ENCODE measurements around the gene DDR1.
"Not testable (repeated sequence)": the region's sequence is repeated elsewhere in the genome, so short reads cannot be mapped to it uniquely, and the experiment has no call there.

DDR1 gene

DNA sequence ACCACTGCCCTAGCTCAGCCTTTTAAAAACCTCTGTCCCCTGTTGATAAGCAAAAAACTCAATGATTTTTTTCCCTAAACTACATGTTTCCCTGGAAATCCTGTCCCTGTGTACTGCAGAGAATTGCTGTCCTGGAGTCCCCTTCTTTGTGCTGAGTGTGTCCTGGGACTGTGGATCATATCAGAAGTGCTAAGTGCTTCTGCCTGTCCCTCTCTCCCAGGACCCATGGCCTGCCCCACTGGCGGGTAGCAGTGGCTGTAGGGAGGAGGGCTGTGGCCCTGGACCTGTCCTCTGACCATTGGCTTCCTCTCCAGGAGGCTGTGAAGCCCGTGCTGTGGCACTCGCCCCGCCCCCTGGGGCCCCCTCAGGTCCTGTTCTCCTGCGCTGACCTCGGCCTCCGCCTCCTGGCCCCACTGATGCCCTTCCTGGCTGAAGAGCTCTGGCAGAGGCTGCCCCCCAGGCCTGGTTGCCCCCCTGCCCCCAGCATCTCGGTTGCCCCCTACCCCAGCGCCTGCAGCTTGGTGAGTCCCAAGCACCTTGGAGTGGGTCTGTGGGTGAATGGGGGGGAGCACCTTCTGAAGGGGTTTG lies 39.8 kb downstream of the DDR1 start:
- H3K4me1 ChIP-seq (ENCODE audit: insufficient read depth, low read length) = peaks cover 13% of the 10 kb centered on the region; the same call in 1 of the 2 replicates
- H3K36me3 ChIP-seq (ENCODE audit: insufficient read depth, low read length) = peaks cover 13% of the 10 kb centered on the region
- H3K9ac ChIP-seq (ENCODE audit: low read depth, low read length); H3K9me3 ChIP-seq (ENCODE audit: control insufficient read depth, insufficient read depth, low read length): not testable (repeated sequence)

DNA sequence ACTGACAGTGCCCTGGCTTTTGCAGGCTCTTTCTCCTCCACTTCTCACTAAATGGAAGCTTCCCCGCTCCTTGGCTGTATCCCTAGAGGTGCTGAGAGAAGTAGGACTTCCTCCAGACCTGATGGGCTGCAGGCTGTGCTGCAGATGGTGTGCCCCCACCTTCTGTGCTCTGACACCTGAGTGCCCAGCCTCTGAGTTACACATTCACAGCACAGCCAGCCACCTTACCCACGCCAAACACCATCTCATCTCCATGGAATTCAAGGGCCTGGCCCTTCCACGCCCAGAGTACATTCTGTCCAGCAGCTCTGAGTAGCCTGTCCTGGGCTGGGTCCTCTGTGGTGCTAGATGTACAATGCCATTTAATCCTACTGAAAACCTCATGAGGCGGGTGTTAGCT lies 42.3 kb downstream of the DDR1 start:
- H3K4me1 ChIP-seq (ENCODE audit: insufficient read depth, low read length) = peaks cover 13% of the 10 kb centered on the region; the same call in 1 of the 2 replicates
- H3K36me3 ChIP-seq (ENCODE audit: insufficient read depth, low read length) = peaks cover 13% of the 10 kb centered on the region

DNA sequence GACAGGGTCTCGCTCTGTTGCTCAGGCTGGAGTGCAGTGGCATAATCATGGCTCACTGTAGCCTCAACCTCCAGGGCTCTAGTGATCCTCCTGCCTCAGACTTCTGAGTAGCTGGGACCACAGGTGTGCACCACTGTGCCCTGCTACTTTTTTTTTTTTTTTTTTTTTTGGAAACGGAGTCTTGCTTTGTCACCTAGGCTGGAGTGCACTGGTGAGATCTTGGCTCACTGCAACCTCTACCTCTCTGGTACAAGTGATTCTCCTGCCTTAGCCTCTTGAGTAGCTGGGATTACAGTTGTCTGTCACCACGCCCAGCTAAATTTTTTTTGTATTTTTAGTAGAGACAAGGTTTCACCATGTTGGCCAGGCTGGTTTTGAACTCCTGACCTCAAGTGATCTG lies 42.8 kb downstream of the DDR1 start:
- not testable (repeated sequence) for H3K9ac ChIP-seq (ENCODE audit: low read depth, low read length); H3K9me3 ChIP-seq (ENCODE audit: control insufficient read depth, insufficient read depth, low read length)
- Histone ChIP-seq H3K4me1 (ENCODE audit: insufficient read depth, low read length) (peaks cover 13% of the 10 kb centered on the region; the same call in 1 of the 2 replicates), H3K36me3 (ENCODE audit: insufficient read depth, low read length) (peaks cover 13% of the 10 kb centered on the region)

More for the DNA sequence above, 42.3 kb downstream of the DDR1 start:
- H3K9me3 ChIP-seq (ENCODE audit: control insufficient read depth, insufficient read depth, low read length) = peaks cover 8% of the 10 kb centered on the region
- H3K9ac ChIP-seq (ENCODE audit: low read depth, low read length) = no peak overlapping the region

DNA sequence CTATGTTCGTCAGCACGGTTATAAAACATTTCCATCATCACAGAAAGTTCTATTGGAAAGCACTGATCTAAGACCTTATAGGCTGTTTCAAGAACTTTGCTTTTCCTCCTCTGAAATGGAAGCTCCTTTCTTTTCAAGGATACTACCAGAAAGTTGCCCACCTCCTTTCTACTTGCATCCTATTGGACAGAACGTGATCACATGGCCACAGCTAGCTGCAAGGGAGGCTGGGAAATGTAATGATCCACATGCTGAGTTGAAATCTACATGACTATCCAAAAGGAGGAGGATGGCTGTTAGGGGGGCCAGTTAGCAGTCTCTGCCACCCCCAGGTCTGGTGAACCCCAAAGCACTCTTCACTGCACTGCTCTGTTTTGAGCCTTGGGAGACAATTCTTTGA lies 44.4 kb downstream of the DDR1 start:
- Histone ChIP-seq H3K4me1 (ENCODE audit: insufficient read depth, low read length) (peaks cover under 1% of the 10 kb centered on the region; the same call in 1 of the 2 replicates), H3K9ac (ENCODE audit: low read depth, low read length) (no peak overlapping the region), H3K36me3 (ENCODE audit: insufficient read depth, low read length) (peaks cover 7% of the 10 kb centered on the region), H3K9me3 (ENCODE audit: control insufficient read depth, insufficient read depth, low read length) (peaks cover 8% of the 10 kb centered on the region)

DNA sequence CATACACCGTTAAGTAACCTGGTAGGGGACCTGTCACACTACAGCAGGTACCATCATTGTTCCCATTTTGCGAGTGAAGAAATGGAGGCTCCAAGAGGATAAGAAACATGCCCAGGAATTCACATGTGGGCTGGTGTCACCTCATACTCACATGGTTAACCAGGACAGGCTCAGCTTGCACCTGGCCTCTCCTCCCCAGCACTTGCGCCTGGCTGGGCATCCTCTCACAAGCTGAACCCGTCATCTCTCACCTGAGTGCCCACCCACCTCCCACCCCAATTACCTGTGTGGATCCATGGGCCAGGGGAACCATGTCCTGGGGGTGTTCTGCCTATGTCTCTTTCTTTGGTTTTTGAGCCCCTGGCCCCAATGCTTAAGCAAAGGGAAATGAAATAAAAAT lies 46.2 kb downstream of the DDR1 start:
- peaks cover 8% of the 10 kb centered on the region for H3K9me3 ChIP-seq (ENCODE audit: control insufficient read depth, insufficient read depth, low read length)
- H3K36me3 ChIP-seq (ENCODE audit: insufficient read depth, low read length) = peaks cover 7% of the 10 kb centered on the region
- no peaks in the 10 kb centered on the region for H3K4me1 ChIP-seq (ENCODE audit: insufficient read depth, low read length)
- no peak overlapping the region for H3K9ac ChIP-seq (ENCODE audit: low read depth, low read length)

DNA sequence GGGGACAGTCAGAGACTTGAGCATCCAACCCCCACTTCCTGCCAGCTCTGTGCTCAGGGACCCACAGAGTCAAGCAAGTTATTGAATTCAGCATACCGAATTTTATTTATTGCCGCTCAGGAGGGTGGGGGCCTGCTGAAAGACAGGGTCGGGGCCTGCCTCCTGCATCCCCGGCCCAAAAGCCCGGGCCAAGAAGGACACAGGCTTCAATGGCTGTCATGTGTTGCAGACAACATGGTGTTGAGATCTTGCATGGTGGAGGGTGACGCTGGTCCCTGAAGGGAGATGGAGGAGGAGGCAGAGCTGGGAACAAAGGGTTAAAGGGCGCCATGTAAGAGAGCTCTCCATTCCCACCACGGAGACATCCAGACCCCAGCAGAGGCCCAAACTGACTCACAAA lies 47.0 kb downstream of the DDR1 start:
- Histone ChIP-seq H3K36me3 (ENCODE audit: insufficient read depth, low read length) (peaks cover 4% of the 10 kb centered on the region), H3K9me3 (ENCODE audit: control insufficient read depth, insufficient read depth, low read length) (peaks cover 8% of the 10 kb centered on the region), H3K4me1 (ENCODE audit: insufficient read depth, low read length) (no peaks in the 10 kb centered on the region), H3K9ac (ENCODE audit: low read depth, low read length) (no peak overlapping the region)

DNA sequence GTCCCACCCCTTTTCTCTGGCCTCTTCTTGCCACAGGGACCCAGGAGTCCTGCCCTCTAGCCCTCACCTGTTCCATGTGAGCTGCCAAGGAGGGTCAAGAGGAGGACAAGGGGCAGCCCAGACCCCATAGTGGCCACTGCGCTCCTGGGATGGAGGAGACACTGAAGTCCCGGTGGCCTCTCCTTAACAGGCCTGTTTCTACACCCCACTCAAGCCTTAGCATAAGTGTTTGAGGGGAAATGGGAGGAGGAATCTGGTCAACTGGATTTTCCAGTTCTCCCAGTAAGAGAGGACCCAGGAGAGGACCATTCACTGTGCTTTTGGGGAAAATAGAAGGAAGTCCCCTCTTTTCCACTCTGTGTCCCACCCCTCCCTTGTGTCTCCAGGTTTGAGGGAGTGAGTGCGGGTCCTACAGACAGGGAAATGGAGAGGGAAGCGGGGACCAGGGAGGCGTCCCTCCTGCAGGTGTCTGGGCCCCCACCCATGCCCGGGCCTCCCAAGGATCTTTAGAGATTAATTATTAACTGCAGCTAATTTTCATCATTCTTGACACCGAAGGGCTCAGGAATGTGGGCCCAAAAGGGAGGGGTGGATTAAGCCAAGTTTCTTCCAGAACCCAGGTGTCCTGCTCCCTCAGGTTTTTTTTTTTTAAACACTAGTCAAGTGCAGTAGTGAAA lies 47.8 kb downstream of the DDR1 start, which contains the start of gene SFTA2:
Gene SFTA2, minus strand, starts transcription at position 202 of the 677 bp plus-strand sequence. Its CDS starts 74 bp downstream, at position 128.
- Histone ChIP-seq H3K9ac (ENCODE audit: low read depth, low read length) (no peak within 1 kb of the TSS), H3K9me3 (ENCODE audit: control insufficient read depth, insufficient read depth, low read length) (peaks cover 8% of the 10 kb centered on the region), H3K36me3 (ENCODE audit: insufficient read depth, low read length) (no peaks in the 10 kb centered on the region), H3K4me1 (ENCODE audit: insufficient read depth, low read length) (peaks cover 5% of the 10 kb centered on the region; the same call in 1 of the 2 replicates)

DNA sequence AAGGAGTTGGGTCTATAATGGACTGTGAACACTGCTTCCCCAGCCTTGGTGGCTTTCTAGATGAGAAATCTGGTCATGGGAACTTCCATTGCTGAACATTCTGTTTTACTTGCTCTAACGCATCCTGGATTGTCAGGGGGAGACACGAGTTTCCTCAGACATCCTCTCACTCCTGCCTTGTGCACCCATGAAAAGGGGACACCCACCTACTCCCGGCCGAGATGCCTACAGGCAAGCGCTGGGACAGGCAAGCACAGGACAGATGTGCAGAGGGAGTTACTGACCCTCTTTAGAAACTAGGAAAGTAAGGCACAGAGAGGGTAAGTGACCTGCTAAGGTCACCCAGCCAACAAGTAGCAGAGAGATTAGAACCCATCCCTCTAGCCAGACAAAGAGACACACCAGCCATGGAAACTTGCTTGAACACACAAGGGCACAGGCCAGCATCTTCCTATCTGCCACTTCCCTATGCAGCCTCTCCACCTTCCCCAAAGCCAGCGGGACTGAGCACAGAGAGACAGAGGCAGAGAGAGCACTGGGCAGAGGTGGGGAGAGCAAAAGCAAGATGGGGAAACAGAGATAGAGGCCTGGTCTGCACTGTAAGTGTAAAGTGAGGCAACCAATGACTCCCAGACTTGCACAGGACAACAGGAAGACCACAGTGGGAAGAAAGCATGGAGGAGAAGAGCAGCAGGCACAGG lies 48.5 kb downstream of the DDR1 start:
- Histone ChIP-seq H3K9ac (ENCODE audit: low read depth, low read length) (no peak overlapping the region), H3K4me1 (ENCODE audit: insufficient read depth, low read length) (peaks cover 5% of the 10 kb centered on the region; the same call in 1 of the 2 replicates), H3K36me3 (ENCODE audit: insufficient read depth, low read length) (no peaks in the 10 kb centered on the region), H3K9me3 (ENCODE audit: control insufficient read depth, insufficient read depth, low read length) (peaks cover 8% of the 10 kb centered on the region)

DNA sequence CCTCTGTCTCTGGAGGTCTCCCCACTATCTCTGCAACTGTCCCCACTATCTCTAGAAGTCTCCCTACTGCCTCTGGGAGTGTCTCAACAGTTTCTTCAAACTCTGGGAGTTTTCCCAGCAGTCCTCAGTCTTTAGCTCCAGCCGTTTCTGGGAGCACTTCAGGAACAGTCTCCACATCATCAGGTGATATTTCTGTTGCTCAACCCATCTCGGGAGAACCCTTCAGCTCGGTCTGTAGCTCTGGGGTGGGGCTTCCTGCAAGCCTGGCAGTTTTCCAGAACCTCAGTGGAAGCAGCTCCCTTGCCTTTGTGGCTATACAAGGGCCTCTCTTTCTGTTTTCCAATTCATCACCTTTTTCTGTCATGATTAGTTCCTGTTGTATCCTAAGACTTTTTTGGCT lies 50.7 kb downstream of the DDR1 start:
- no peaks in the 10 kb centered on the region for H3K9me3 ChIP-seq (ENCODE audit: control insufficient read depth, insufficient read depth, low read length)

DNA sequence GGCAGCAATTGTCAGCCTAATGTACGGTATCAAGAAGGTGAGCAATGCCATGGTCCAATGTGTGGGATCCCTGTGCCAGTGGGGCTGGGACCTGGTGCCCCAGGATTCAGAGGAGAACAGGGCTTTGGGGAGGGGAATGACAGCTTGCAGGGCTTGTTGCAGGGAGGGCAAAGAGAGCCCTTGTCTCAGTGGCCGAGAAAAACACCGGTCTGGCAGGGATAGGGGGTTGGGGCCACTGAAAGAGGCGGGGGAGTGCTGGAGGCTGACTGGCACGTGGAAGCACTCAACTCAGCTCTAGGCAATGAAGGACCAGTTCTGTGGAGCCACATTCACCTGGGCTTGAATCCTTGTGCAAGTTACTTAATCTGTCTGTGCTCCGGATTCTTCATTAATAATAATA lies 52.9 kb downstream of the DDR1 start:
- Histone ChIP-seq H3K4me1 (ENCODE audit: insufficient read depth, low read length) (peaks cover 13% of the 10 kb centered on the region), H3K9ac (ENCODE audit: low read depth, low read length) (no peak overlapping the region), H3K36me3 (ENCODE audit: insufficient read depth, low read length) (no peaks in the 10 kb centered on the region), H3K9me3 (ENCODE audit: control insufficient read depth, insufficient read depth, low read length) (no peaks in the 10 kb centered on the region)

More for the DNA sequence above, 50.7 kb downstream of the DDR1 start:
- Histone ChIP-seq H3K36me3 (ENCODE audit: insufficient read depth, low read length) (no peaks in the 10 kb centered on the region), H3K9ac (ENCODE audit: low read depth, low read length) (no peak overlapping the region), H3K4me1 (ENCODE audit: insufficient read depth, low read length) (peaks cover 5% of the 10 kb centered on the region; the same call in 1 of the 2 replicates)

DNA sequence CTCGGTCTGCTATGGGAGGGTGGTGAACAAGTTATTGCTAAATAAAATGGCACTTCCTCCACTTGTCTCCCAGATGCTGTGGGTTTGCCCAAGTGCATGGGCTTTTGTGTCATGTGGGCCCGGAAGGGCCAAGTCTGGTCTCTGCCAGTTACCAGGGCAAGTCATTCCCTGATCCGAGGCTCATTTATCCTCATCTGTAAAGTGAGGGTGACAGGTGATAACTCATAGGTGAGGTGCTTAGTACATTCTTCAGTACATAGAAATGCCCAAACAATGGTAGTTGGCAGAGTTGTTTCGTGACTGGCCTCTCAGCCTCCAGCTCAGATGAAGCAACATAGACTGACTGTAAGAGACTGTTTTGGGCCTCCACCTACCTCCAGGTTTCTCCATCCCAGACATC lies 54.4 kb downstream of the DDR1 start:
- Histone ChIP-seq H3K4me1 (ENCODE audit: insufficient read depth, low read length) (peaks cover 19% of the 10 kb centered on the region), H3K9ac (ENCODE audit: low read depth, low read length) (no peak overlapping the region), H3K9me3 (ENCODE audit: control insufficient read depth, insufficient read depth, low read length) (no peaks in the 10 kb centered on the region), H3K36me3 (ENCODE audit: insufficient read depth, low read length) (no peaks in the 10 kb centered on the region)

DNA sequence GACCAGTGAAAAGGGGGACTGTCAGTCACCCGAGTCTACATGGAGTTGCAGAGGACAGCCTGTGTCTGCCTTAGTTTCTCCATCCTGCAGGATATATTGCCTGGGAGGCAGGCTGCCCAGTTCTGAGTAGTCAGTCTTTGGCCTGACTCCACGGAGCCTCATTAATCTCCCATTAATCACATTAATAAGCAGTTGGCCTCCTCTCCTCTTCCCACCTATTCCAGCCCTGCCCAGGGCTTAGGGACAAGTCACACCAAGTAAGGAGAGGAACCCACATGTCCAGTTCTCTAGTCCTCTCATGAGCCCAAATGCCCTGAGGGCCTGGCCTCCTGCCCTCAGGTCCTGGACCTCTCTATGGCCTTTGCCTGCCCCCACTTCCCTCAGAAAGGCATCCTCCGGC lies 55.2 kb downstream of the DDR1 start:
- H3K36me3 ChIP-seq (ENCODE audit: insufficient read depth, low read length) = no peaks in the 10 kb centered on the region
- peaks cover 19% of the 10 kb centered on the region for H3K4me1 ChIP-seq (ENCODE audit: insufficient read depth, low read length)
- H3K9me3 ChIP-seq (ENCODE audit: control insufficient read depth, insufficient read depth, low read length) = no peaks in the 10 kb centered on the region
- H3K9ac ChIP-seq (ENCODE audit: low read depth, low read length) = no peak overlapping the region

DNA sequence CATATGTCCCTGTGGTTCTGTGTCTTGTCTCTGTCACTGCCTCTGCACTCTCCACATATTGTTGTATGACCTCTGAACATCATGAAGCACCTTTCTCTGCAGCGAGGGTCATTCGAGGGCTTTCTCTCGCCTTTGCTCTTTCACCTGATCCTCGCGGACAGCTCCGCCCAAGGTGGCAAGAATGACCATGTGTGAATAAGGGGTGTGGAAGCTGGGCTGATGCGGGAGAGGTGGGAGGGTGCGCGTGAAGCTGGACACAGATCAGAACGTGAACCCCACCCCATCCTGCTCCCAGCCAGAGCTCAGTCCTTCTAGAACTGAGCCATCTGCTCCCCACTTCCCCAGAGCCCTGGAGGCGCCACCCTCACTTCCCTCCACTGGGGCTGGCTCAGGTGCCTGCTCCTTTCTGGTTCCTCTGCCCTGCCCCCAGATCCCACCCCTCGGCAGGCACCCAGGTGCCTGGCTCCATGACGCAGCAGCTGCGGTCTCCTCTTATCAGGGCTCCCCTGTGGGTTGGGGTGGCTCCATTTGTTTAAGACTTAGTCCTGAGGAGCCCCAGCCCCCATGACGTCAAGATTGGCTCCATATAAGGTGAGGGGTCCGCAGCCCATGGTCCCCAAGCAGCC lies 56.2 kb downstream of the DDR1 start, which contains the start of gene MUCL3:
Gene MUCL3, plus strand, starts transcription at position 613 of the 626 bp plus-strand sequence. CDS start 27 bp downstream, outside the sequence.
- H3K9ac ChIP-seq (ENCODE audit: low read depth, low read length) = no peak within 1 kb of the TSS
- peaks cover 19% of the 10 kb centered on the region for H3K4me1 ChIP-seq (ENCODE audit: insufficient read depth, low read length)
- H3K9me3 ChIP-seq (ENCODE audit: control insufficient read depth, insufficient read depth, low read length) = no peaks in the 10 kb centered on the region
- H3K36me3 ChIP-seq (ENCODE audit: insufficient read depth, low read length) = no peaks in the 10 kb centered on the region

DNA sequence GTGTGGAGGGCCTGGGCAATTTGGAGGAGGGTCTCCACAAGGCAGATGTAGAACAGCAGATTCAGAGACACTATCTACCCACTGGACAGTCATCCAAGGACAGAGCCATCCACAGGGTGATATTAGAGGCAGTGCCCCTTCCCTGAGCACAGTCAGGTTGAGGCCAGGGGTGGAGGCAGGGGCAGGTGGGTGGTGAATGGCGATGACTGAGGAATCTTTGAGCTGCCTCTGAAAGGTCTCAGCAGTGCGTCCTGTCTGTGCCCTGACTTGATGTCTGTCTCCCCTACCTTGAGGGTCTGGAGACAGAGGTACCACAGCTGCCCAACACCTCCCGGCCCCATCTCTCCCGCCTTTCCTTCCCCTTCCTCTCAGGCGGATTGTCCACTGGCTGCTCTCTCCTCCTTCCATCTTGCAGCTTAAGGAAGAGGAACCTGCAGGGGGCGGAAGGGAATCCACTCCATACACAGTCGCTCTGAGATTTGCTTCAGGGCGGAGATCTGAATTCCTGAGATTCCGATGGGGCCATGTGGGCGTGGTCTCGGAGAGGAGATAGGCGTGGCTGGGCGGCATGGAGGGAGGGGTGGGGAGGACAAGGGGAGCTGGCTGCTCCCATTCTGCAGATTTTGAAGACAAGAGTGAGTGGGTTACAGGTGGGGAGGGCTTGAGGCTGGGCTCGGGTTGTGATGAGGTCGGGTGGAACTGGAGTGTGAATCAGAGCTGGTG lies 58.2 kb downstream of the DDR1 start:
- Histone ChIP-seq H3K4me1 (ENCODE audit: insufficient read depth, low read length) (peaks cover 14% of the 10 kb centered on the region), H3K36me3 (ENCODE audit: insufficient read depth, low read length) (no peaks in the 10 kb centered on the region), H3K9ac (ENCODE audit: low read depth, low read length) (no peak overlapping the region), H3K9me3 (ENCODE audit: control insufficient read depth, insufficient read depth, low read length) (no peaks in the 10 kb centered on the region)

Measured in ES-I3 (cell line).